ENCODE data around the gene ANKS4B. TPM values are rescaled to one million over a fixed set of nuclear protein-coding genes. Genes with fewer than 3 reads are reported as not detected.

Gene ANKS4B
- total RNA-seq, 1 donor from 2014 or later: 5.2 TPM

DNA sequence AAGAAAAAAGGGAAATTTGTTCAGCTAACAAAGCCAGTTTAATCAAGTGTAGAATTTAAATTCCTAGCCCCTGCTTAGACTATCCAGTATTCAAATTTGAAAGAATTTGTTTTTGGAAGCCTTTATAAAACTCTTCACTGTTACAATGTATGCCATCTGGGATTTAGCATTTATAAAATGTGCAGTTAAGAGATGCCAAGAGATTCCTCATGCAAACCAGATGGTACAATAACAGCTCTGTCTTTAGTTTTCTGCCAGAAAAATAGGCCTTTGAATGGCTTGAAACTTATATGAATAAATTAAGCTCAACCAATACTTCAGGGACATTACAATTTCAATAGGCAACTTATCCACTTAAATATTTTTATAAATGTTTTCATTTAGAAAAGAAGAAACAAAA is 6.8 kb upstream of the ANKS4B start:
- H3K27me3 Mint-ChIP-seq: peaks cover 21% of the 10 kb centered on the region
- H3K4me1 Mint-ChIP-seq (ENCODE audit: unreplicated experiment): peaks cover 15% of the 10 kb centered on the region

DNA sequence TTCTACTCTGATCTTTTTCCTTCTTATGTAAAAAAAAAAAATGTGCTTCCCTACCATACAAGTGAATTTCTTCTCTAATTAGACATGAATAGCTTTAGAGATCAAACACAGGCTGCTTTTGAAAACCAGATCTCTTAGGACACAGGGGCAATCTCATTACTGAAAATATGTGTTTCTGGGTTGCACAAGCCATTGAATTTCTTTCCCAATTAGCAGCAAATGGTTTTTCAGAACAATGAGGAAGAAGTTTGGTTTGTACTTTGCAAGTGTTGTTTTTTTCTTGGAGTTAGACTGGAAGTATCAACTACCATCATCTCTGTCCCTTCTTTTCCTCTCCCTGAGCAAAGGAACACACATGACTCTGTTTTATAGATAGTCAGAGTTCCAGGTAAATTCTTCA is 5.6 kb upstream of the ANKS4B start:
- no peak overlapping the region for H3K27ac Mint-ChIP-seq

More for the DNA sequence above, 6.8 kb upstream of the ANKS4B start:
- TF ChIP-seq, protein P1, sequence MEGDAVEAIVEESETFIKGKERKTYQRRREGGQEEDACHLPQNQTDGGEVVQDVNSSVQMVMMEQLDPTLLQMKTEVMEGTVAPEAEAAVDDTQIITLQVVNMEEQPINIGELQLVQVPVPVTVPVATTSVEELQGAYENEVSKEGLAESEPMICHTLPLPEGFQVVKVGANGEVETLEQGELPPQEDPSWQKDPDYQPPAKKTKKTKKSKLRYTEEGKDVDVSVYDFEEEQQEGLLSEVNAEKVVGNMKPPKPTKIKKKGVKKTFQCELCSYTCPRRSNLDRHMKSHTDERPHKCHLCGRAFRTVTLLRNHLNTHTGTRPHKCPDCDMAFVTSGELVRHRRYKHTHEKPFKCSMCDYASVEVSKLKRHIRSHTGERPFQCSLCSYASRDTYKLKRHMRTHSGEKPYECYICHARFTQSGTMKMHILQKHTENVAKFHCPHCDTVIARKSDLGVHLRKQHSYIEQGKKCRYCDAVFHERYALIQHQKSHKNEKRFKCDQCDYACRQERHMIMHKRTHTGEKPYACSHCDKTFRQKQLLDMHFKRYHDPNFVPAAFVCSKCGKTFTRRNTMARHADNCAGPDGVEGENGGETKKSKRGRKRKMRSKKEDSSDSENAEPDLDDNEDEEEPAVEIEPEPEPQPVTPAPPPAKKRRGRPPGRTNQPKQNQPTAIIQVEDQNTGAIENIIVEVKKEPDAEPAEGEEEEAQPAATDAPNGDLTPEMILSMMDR (conservative IDR thresholded peaks at IDR 0.05): no peak
- H3K27ac Mint-ChIP-seq: no peak overlapping the region
- H3K9me3 Mint-ChIP-seq: no peaks in the 10 kb centered on the region
- DNase-seq (ENCODE audit: extremely low spot score, unreplicated experiment): no peak
- H3K36me3 Mint-ChIP-seq: no peaks in the 10 kb centered on the region
- no peak overlapping the region for H3K4me3 Mint-ChIP-seq

DNA sequence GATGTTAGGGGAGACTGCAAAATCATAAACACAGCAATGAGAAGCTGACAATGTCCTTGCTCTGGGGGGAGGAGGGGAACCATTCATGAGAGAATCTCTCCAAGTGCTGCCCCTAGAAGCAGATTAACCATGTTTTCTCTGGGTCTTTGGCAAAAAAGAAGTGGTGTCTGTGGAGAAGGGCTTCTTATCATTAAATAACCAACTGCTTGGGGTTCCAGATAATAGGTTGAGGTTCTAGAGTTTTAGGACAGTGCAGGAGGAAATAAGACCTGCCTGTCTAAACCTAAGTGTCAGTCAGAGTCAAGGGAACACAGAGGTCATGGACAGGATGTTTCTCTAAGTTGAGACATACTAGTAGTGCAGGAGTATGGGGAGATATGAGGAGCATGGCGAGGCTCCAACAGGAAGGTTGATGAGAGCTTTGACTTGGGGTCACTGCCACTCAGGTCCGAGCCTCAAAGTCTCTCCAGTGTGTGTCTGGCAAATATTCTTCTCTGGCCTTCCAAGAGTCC is 5.1 kb upstream of the ANKS4B start:
- DNase-seq (ENCODE audit: extremely low spot score, unreplicated experiment): no peak
- no peak overlapping the region for H3K27ac Mint-ChIP-seq
- H3K36me3 Mint-ChIP-seq: no peaks in the 10 kb centered on the region
- TF ChIP-seq, protein P1 (conservative IDR thresholded peaks at IDR 0.05): no peak
- H3K4me3 Mint-ChIP-seq: no peak overlapping the region
- H3K4me1 Mint-ChIP-seq (ENCODE audit: unreplicated experiment): peaks cover 6% of the 10 kb centered on the region
- no peaks in the 10 kb centered on the region for H3K9me3 Mint-ChIP-seq
- peaks cover 16% of the 10 kb centered on the region for H3K27me3 Mint-ChIP-seq

More for the DNA sequence above, 5.6 kb upstream of the ANKS4B start:
- Mint-ChIP-seq H3K4me3 (no peak overlapping the region), H3K36me3 (no peaks in the 10 kb centered on the region), H3K9me3 (no peaks in the 10 kb centered on the region), H3K4me1 (ENCODE audit: unreplicated experiment) (peaks cover 8% of the 10 kb centered on the region), H3K27me3 (peaks cover 16% of the 10 kb centered on the region)
- no peak for DNase-seq (ENCODE audit: extremely low spot score, unreplicated experiment)
- TF ChIP-seq, protein P1 (conservative IDR thresholded peaks at IDR 0.05): no peak

DNA sequence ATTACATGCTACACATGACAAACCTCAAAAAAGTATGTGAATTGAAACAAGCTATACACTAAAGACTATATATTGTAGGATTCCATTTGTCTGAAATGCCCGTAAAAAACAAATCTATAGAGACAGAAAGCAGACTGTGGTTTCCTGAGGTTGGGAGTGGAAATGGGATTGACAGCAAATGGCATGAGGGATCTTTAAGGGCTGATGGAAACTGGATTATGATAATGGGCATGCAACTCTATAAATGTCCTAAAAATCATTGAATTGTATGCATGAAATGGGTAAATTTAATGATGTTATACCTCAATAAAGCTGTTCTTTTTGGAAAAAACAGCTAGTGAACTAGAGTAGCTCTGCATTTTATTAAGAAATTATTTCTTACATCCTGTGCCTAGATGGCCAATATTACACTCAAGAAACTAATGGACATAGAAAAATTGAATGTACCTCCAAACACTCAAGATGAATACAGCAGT is 416 bp upstream of the ANKS4B start:
- no peak overlapping the region for H3K27ac Mint-ChIP-seq
- no peak overlapping the region for H3K4me3 Mint-ChIP-seq
- H3K36me3 Mint-ChIP-seq: no peaks in the 10 kb centered on the region
- H3K27me3 Mint-ChIP-seq: peaks cover 3% of the 10 kb centered on the region
- H3K9me3 Mint-ChIP-seq: no peaks in the 10 kb centered on the region
- DNase-seq (ENCODE audit: extremely low spot score, unreplicated experiment): no peak
- H3K4me1 Mint-ChIP-seq (ENCODE audit: unreplicated experiment): no peaks in the 10 kb centered on the region
- TF ChIP-seq, protein P1 (conservative IDR thresholded peaks at IDR 0.05): no peak

DNA sequence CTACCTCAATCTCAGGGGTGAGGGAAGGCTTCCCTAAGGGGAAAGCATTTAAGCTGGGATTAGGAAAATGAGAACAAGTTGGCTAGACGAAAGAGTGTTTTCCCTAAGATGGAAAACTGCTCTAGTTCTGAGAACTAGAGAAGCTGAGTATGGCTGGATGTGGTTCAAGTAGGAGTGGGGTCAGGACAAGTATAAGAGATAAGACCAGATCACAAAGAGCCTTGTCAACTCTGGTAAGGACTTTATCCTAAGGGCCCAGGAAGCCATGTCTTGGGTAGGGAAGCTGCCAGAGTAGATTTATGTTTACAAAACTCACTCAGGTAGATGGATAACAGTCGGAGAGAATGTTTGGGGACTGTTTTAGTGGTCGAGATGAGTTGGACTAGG is 1.7 kb downstream of the ANKS4B start:
- H3K4me3 Mint-ChIP-seq: peak overlapping the region; percentile 56
- H3K36me3 Mint-ChIP-seq: no peaks in the 10 kb centered on the region
- H3K9me3 Mint-ChIP-seq: no peaks in the 10 kb centered on the region
- H3K4me1 Mint-ChIP-seq (ENCODE audit: unreplicated experiment): peaks cover 4% of the 10 kb centered on the region
- TF ChIP-seq, protein P1 (conservative IDR thresholded peaks at IDR 0.05): no peak
- peaks cover 3% of the 10 kb centered on the region for H3K27me3 Mint-ChIP-seq
- no peak overlapping the region for H3K27ac Mint-ChIP-seq
- DNase-seq (ENCODE audit: extremely low spot score, unreplicated experiment): no peak

DNA sequence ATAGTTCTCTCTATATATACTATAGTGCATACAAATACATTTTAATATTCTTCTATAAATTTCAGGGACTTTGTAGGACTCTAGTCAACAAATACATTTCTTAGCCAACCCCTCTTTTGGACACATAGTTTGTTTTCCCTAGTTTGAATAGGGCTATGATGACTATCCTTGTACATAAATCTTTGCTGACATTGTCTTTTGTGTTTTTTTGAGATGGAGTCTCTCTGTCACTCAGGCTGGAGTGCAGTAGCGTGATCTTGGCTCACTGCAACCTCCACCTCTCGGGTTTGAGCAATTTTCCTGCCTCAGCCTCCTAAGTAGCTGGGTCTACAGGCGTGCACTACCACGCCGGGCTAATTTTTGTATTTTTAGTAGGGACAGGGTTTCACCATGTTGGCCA is 3.3 kb downstream of the ANKS4B start:
- Mint-ChIP-seq H3K4me3 (no peak overlapping the region), H3K4me1 (ENCODE audit: unreplicated experiment) (peaks cover 4% of the 10 kb centered on the region), H3K36me3 (no peaks in the 10 kb centered on the region), H3K9me3 (no peaks in the 10 kb centered on the region), H3K27me3 (peaks cover 3% of the 10 kb centered on the region), H3K27ac (no peak overlapping the region)
- no peak for DNase-seq (ENCODE audit: extremely low spot score, unreplicated experiment)
- TF ChIP-seq, protein P1 (conservative IDR thresholded peaks at IDR 0.05): no peak
